Smooth muscle cell (in vitro differentiated cells): ENCODE results near the gene APLP1. TPM values are rescaled to one million over a fixed set of nuclear protein-coding genes. Genes with fewer than 3 reads are reported as not detected.

Source experiments
- DNase-seq: peaks from one replicate; lab custom pipeline; 2025; ENCODE audit not compliant: unreplicated experiment; lab: John Stamatoyannopoulos, UW
- H2AFZ ChIP-seq: fragments of 200-600 bp; sonication (generic); 2 replicates; pipeline ENCODE4 v1.6.0; 2016; ENCODE audit warnings: antibody characterized with exemption, low read depth, mild to moderate bottlenecking
- H3F3A ChIP-seq: fragments of 200-600 bp; sonication (generic); 2 replicates; pipeline ENCODE4 v1.6.0; 2017; ENCODE audit warnings: antibody characterized with exemption, low read depth
- H3K27ac ChIP-seq: fragments of 200-600 bp; sonication (generic); 2 replicates; pipeline ENCODE4 v1.5.1; 2016; ENCODE audit warnings: low read depth, mild to moderate bottlenecking
- H3K27me3 ChIP-seq: fragments of 200-600 bp; sonication (generic); 2 replicates; pipeline ENCODE4 v1.6.1; 2016; ENCODE audit warnings: low read depth, mild to moderate bottlenecking
- H3K36me3 ChIP-seq: fragments of 200-600 bp; sonication (generic); 2 replicates; pipeline ENCODE4 v1.5.1; 2016; ENCODE audit warnings: low read depth
- H3K4me1 ChIP-seq: fragments of 200-600 bp; sonication (generic); 2 replicates; pipeline ENCODE4 v1.5.1; 2016; ENCODE audit warnings: low read depth
- H3K4me2 ChIP-seq: fragments of 200-600 bp; sonication (generic); 2 replicates; pipeline ENCODE4 v1.6.0; 2016; ENCODE audit warnings: mild to moderate bottlenecking
- H3K4me3 ChIP-seq: fragments of 200-600 bp; sonication (generic); 2 replicates; pipeline ENCODE4 v1.5.1; 2016; ENCODE audit warnings: mild to moderate bottlenecking
- H3K79me2 ChIP-seq: fragments of 200-600 bp; sonication (generic); 2 replicates; pipeline ENCODE4 v1.6.0; 2016; ENCODE audit warnings: low read depth, mild to moderate bottlenecking
- H3K9ac ChIP-seq: fragments of 200-600 bp; sonication (generic); 2 replicates; pipeline ENCODE4 v1.6.0; 2016; ENCODE audit warnings: low read depth
- H3K9me3 ChIP-seq: fragments of 200-600 bp; sonication (generic); replicated peaks from 2 replicates; pipeline ENCODE4 v1.5.1; 2016; ENCODE audit warnings: low read depth
- H4K20me1 ChIP-seq: fragments of 200-600 bp; sonication (generic); 2 replicates; pipeline ENCODE4 v1.6.0; 2016; ENCODE audit warnings: low read depth
- CTCF ChIP-seq: fragments of 200-600 bp; sonication (generic); IDR thresholded peaks from 2 replicates; pipeline ENCODE4 v1.5.1; 2017; ENCODE audit warnings: borderline replicate concordance, mild to moderate bottlenecking, antibody characterized with exemption; ENCODE audit not compliant: insufficient read depth, poor library complexity, severe bottlenecking
- WGBS: methylation state at CpG from one replicate; pipeline ENCODE4 v1.1.7; 2016; ENCODE audit warnings: low lambda C conversion rate; 5-methylcytosine and 5-hydroxymethylcytosine counted together
- polyA plus RNA-seq: library from polyadenylated mRNA; unstranded; fragments of >200 nt; fragmentation: Nextera tagmentation; extraction: Ambion mirVana; gene quantifications from 2 replicates; pipeline ENCODE4 v1.2.1, GENCODE V29; 2016
- small RNA-seq: library from RNA; depleted of rRNA; stranded (forward); fragments of <200 nt; gene quantifications from one replicate; pipeline ENCODE3, GENCODE V24; 2014
- total RNA-seq: library from RNA; depleted of rRNA; stranded (reverse); fragments of >200 nt; gene quantifications from 2 replicates; pipeline ENCODE4 v1.2.3, GENCODE V29; 2014

APLP1 gene
- total and polyA plus RNA-seq, 2 experiments from 2014 or later = 81.8 to 114 TPM

GRCh38 chr19:35921012-35921411 lies 52.6 kb downstream of the APLP1 start:
- no peaks in the 10 kb centered on the region for H4K20me1 ChIP-seq
- no peak for DNase-seq
- no peak overlapping the region for H3K27ac ChIP-seq
- no peaks in the 10 kb centered on the region for H3K79me2 ChIP-seq
- TF ChIP-seq CTCF = no peak
- H3K36me3 ChIP-seq = no peaks in the 10 kb centered on the region
- no peak overlapping the region for H2AFZ ChIP-seq
- no peak overlapping the region for H3K4me3 ChIP-seq
- no peaks in the 10 kb centered on the region for H3K9me3 ChIP-seq
- no peaks in the 10 kb centered on the region for H3K4me1 ChIP-seq
- H3K27me3 ChIP-seq = no peaks in the 10 kb centered on the region
- no peak overlapping the region for H3K9ac ChIP-seq
- no peak overlapping the region for H3K4me2 ChIP-seq
- whole genome bisulfite sequencing = 89% methylated on average over 6 of the region's 6 CpGs
- H3F3A ChIP-seq = no peaks in the 10 kb centered on the region

- H3K27me3 ChIP-seq = no peaks in the 10 kb centered on the region
- no peak overlapping the region for H3K4me2 ChIP-seq
- no peak overlapping the region for H3K9ac ChIP-seq
- TF ChIP-seq CTCF = no peak
- no peaks in the 10 kb centered on the region for H3K4me1 ChIP-seq
- H3K9me3 ChIP-seq = no peaks in the 10 kb centered on the region
- H2AFZ ChIP-seq = no peak overlapping the region
- no peak for DNase-seq
- H3K36me3 ChIP-seq = no peaks in the 10 kb centered on the region
- no peaks in the 10 kb centered on the region for H3K79me2 ChIP-seq
- H4K20me1 ChIP-seq = no peaks in the 10 kb centered on the region
- 92% methylated on average over 3 of the region's 3 CpGs for WGBS
- H3K27ac ChIP-seq = no peak overlapping the region
- no peak overlapping the region for H3K4me3 ChIP-seq
- no peaks in the 10 kb centered on the region for H3F3A ChIP-seq
These were observed 57.1 kb downstream of the APLP1 start for GRCh38 chr19:35925501-35925900.

- no peaks in the 10 kb centered on the region for H3K36me3 ChIP-seq
- DNase-seq = no peak
- TF ChIP-seq CTCF = no peak
- no peak overlapping the region for H3K4me2 ChIP-seq
- H2AFZ ChIP-seq = no peak overlapping the region
- no peaks in the 10 kb centered on the region for H3K9me3 ChIP-seq
- peaks cover 6% of the 10 kb centered on the region for H3K4me1 ChIP-seq
- H3K9ac ChIP-seq = no peak overlapping the region
- peaks cover 5% of the 10 kb centered on the region for H3F3A ChIP-seq
- H3K79me2 ChIP-seq = no peaks in the 10 kb centered on the region
- no peaks in the 10 kb centered on the region for H4K20me1 ChIP-seq
- no peaks in the 10 kb centered on the region for H3K27me3 ChIP-seq
- no peak overlapping the region for H3K27ac ChIP-seq
- H3K4me3 ChIP-seq = no peak overlapping the region
- WGBS = 97% methylated on average over 5 of the region's 5 CpGs
These were observed 60.1 kb downstream of the APLP1 start for GRCh38 chr19:35928507-35928906.

Small RNA genes within 50 kb of the gene (small RNA-seq; reads per million reads assigned to genes)
- gene RN7SL402P = not detected

Other genes with a start within 250 kb of the APLP1 start
- 37.2 and 42.4 TPM in 2 replicates for gene RBM42, start 239.5 kb upstream of the APLP1 start, total RNA-seq
- 143 and 155 TPM in 2 replicates for gene RBM42, start 239.5 kb upstream of the APLP1 start, polyA plus RNA-seq
- gene ETV2, start 226.8 kb upstream of the APLP1 start, total RNA-seq = not detected in 2 replicates
- gene ETV2, start 226.8 kb upstream of the APLP1 start, polyA plus RNA-seq = 2.9 and 3.8 TPM in 2 replicates
- 521 and 971 TPM in 2 replicates for gene COX6B1, start 220.3 kb upstream of the APLP1 start, total RNA-seq
- gene COX6B1, start 220.3 kb upstream of the APLP1 start, polyA plus RNA-seq = 622 and 683 TPM in 2 replicates
- gene UPK1A, start 202.1 kb upstream of the APLP1 start, total RNA-seq = 4.2 TPM in 1 of 2 replicates, not detected in the other
- 1.0 TPM in 1 of 2 replicates, not detected in the other for gene UPK1A, start 202.1 kb upstream of the APLP1 start, polyA plus RNA-seq
- gene ZBTB32, start 164.0 kb upstream of the APLP1 start, total RNA-seq = not detected in 2 replicates
- 1.0 and 1.3 TPM in 2 replicates for gene ZBTB32, start 164.0 kb upstream of the APLP1 start, polyA plus RNA-seq
- 10.5 and 31.1 TPM in 2 replicates for gene KMT2B, start 150.6 kb upstream of the APLP1 start, total RNA-seq
- gene KMT2B, start 150.6 kb upstream of the APLP1 start, polyA plus RNA-seq = 8.8 and 11.2 TPM in 2 replicates
- gene IGFLR1, start 126.1 kb upstream of the APLP1 start, total RNA-seq = 1.2 and 1.7 TPM in 2 replicates
- 1.4 and 6.3 TPM in 2 replicates for gene IGFLR1, start 126.1 kb upstream of the APLP1 start, polyA plus RNA-seq
- 14.6 and 17.0 TPM in 2 replicates for gene U2AF1L4, start 123.2 kb upstream of the APLP1 start, total RNA-seq
- gene U2AF1L4, start 123.2 kb upstream of the APLP1 start, polyA plus RNA-seq = 29.3 and 31.5 TPM in 2 replicates
- gene PSENEN, start 122.9 kb upstream of the APLP1 start, total RNA-seq = 53.3 and 65.4 TPM in 2 replicates
- 137 and 167 TPM in 2 replicates for gene PSENEN, start 122.9 kb upstream of the APLP1 start, polyA plus RNA-seq
- gene LIN37, start 120.0 kb upstream of the APLP1 start, total RNA-seq = 17.8 and 20.3 TPM in 2 replicates
- 16.4 and 24.2 TPM in 2 replicates for gene LIN37, start 120.0 kb upstream of the APLP1 start, polyA plus RNA-seq
- 19.1 and 20.6 TPM in 2 replicates for gene HSPB6, start 111.5 kb upstream of the APLP1 start, total RNA-seq
- 173 and 254 TPM in 2 replicates for gene HSPB6, start 111.5 kb upstream of the APLP1 start, polyA plus RNA-seq
- gene PROSER3, start 110.4 kb upstream of the APLP1 start, total RNA-seq = 6.1 and 13.7 TPM in 2 replicates
- 24.8 and 32.3 TPM in 2 replicates for gene PROSER3, start 110.4 kb upstream of the APLP1 start, polyA plus RNA-seq
- 5.3 and 8.2 TPM in 2 replicates for gene ARHGAP33, start 93.0 kb upstream of the APLP1 start, total RNA-seq
- 5.7 and 14.0 TPM in 2 replicates for gene ARHGAP33, start 93.0 kb upstream of the APLP1 start, polyA plus RNA-seq
- gene PRODH2, start 55.7 kb upstream of the APLP1 start, total RNA-seq = not detected in 2 replicates
- not detected in 2 replicates for gene PRODH2, start 55.7 kb upstream of the APLP1 start, polyA plus RNA-seq
- gene NPHS1, start 16.1 kb upstream of the APLP1 start, total RNA-seq = 0.31 TPM in 1 of 2 replicates, not detected in the other
- 0.46 TPM in 1 of 2 replicates, not detected in the other for gene NPHS1, start 16.1 kb upstream of the APLP1 start, polyA plus RNA-seq
- 0.18 and 2.1 TPM in 2 replicates for gene KIRREL2, start 11.7 kb upstream of the APLP1 start, total RNA-seq
- gene KIRREL2, start 11.7 kb upstream of the APLP1 start, polyA plus RNA-seq = 0.56 and 0.64 TPM in 2 replicates
- gene NFKBID, start 32.0 kb downstream of the APLP1 start, total RNA-seq = 4.2 and 4.9 TPM in 2 replicates
- 9.0 and 11.1 TPM in 2 replicates for gene NFKBID, start 32.0 kb downstream of the APLP1 start, polyA plus RNA-seq
- gene HCST, start 34.0 kb downstream of the APLP1 start, total RNA-seq = 0.81 TPM in 1 of 2 replicates, not detected in the other
- 2.6 and 3.4 TPM in 2 replicates for gene HCST, start 34.0 kb downstream of the APLP1 start, polyA plus RNA-seq
- gene TYROBP, start 39.7 kb downstream of the APLP1 start, total RNA-seq = not detected in 2 replicates
- gene TYROBP, start 39.7 kb downstream of the APLP1 start, polyA plus RNA-seq = not detected in 2 replicates
- gene LRFN3, start 67.8 kb downstream of the APLP1 start, total RNA-seq = 6.0 and 6.2 TPM in 2 replicates
- gene LRFN3, start 67.8 kb downstream of the APLP1 start, polyA plus RNA-seq = 15.3 and 15.5 TPM in 2 replicates
- 24.0 TPM in 2 replicates for gene SDHAF1, start 126.6 kb downstream of the APLP1 start, total RNA-seq
- gene SDHAF1, start 126.6 kb downstream of the APLP1 start, polyA plus RNA-seq = 27.1 and 27.7 TPM in 2 replicates
- 1.1 and 1.9 TPM in 2 replicates for gene SYNE4, start 140.2 kb downstream of the APLP1 start, total RNA-seq
- 2.6 and 8.8 TPM in 2 replicates for gene SYNE4, start 140.2 kb downstream of the APLP1 start, polyA plus RNA-seq
- gene ALKBH6, start 145.6 kb downstream of the APLP1 start, total RNA-seq = 26.2 and 35.4 TPM in 2 replicates
- 36.1 and 37.4 TPM in 2 replicates for gene ALKBH6, start 145.6 kb downstream of the APLP1 start, polyA plus RNA-seq
- gene CLIP3, start 164.3 kb downstream of the APLP1 start, total RNA-seq = 3.7 and 10.7 TPM in 2 replicates
- 35.2 and 36.7 TPM in 2 replicates for gene CLIP3, start 164.3 kb downstream of the APLP1 start, polyA plus RNA-seq
- 9.3 and 13.1 TPM in 2 replicates for gene THAP8, start 185.7 kb downstream of the APLP1 start, total RNA-seq
- gene THAP8, start 185.7 kb downstream of the APLP1 start, polyA plus RNA-seq = 13.1 and 22.9 TPM in 2 replicates
- 1.0 and 1.5 TPM in 2 replicates for gene WDR62, start 186.3 kb downstream of the APLP1 start, total RNA-seq
- gene WDR62, start 186.3 kb downstream of the APLP1 start, polyA plus RNA-seq = 2.1 and 4.6 TPM in 2 replicates
- gene OVOL3, start 242.6 kb downstream of the APLP1 start, total RNA-seq = not detected in 2 replicates
- not detected in 2 replicates for gene OVOL3, start 242.6 kb downstream of the APLP1 start, polyA plus RNA-seq
- 33.3 and 102 TPM in 2 replicates for gene POLR2I, start 246.3 kb downstream of the APLP1 start, total RNA-seq
- 132 and 172 TPM in 2 replicates for gene POLR2I, start 246.3 kb downstream of the APLP1 start, polyA plus RNA-seq
- gene TBCB, start 246.9 kb downstream of the APLP1 start, total RNA-seq = 104 and 146 TPM in 2 replicates
- gene TBCB, start 246.9 kb downstream of the APLP1 start, polyA plus RNA-seq = 234 and 241 TPM in 2 replicates